IPS DF 6.9 (cell line): ENCODE measurements around the gene ZNF580.

Experiments
- DNase-seq: peaks from one replicate; pipeline ENCODE4 v3.0.0-alpha.2; 2013; ENCODE audit warnings: low read depth, low spot score
- H3K27ac ChIP-seq: one replicate; pipeline ENCODE4 v1.5.1; 2013; ENCODE audit warnings: low read length, control low read depth
- H3K27me3 ChIP-seq: 2 replicates; pipeline ENCODE4 v1.6.1; 2013; ENCODE audit warnings: mild to moderate bottlenecking, low read length; ENCODE audit not compliant: control insufficient read depth, insufficient read depth
- H3K36me3 ChIP-seq: 2 replicates; pipeline ENCODE4 v1.6.1; 2013; ENCODE audit warnings: low read length; ENCODE audit not compliant: control insufficient read depth, insufficient read depth
- H3K4me1 ChIP-seq: 2 replicates; pipeline ENCODE4 v1.6.1; 2013; ENCODE audit warnings: low read length; ENCODE audit not compliant: control insufficient read depth, insufficient read depth
- H3K4me3 ChIP-seq: 2 replicates; pipeline ENCODE4 v1.5.1; 2013; ENCODE audit warnings: mild to moderate bottlenecking, low read length
- H3K9me3 ChIP-seq: 2 replicates; pipeline ENCODE4 v1.6.1; 2013; ENCODE audit warnings: low read length, inconsistent platforms; ENCODE audit not compliant: control insufficient read depth, insufficient read depth
- WGBS: extraction: QIAGEN DNeasy Blood & Tissue Kit; methylation state at CpG from one replicate; pipeline ENCODE4 v1.1.7; 2013; ENCODE audit warnings: mixed read lengths, missing lambda C conversion rate; ENCODE audit not compliant: insufficient read length, insufficient coverage; 5-methylcytosine and 5-hydroxymethylcytosine counted together

The ZNF580 gene

DNA sequence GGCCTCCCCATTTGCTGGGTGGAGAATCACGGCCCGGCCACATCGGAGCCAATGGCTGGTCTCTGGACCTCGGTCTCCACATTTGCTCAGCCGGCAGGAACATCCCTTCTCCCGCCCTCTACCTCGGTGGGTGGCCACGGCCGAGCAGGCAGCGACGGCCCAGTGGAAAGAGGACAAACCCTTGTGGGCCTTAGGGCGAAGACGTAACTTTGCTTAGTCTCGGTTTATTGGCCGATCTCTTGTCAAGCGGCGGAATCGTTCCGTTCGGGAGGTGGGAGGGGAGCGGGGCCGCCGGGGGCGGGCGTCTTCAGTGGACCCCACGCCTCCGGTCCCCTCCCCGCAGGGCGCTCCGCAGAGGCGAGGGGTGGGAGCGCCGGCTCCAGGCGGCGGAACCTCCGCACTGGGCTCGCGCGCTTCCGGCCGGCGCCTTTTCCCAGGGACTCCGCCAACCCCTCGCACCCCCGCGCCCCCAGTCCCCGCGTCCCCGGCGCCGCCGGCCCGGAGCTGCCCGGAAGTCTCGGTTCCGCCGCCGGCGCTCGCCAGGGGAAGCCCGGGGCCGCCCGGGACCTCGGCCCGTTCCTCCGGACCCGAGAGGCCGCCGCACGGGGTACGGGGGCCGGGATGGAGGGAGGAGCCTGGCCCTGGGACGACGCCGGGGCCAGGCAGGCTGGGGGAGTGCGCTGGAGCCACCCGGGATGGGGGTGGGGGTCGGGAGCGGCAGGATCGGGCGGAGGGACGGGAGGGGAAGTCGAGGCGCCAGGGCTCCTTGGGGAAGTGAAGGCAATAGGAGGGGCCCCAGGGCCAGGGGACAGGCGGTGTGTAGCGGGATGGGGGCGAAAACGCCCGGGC, at the start of gene ZNF580:
Gene ZNF580 (plus strand): TSS at position 426 of the 849 bp plus-strand sequence. CDS start 1,507 bp downstream, outside the sequence.
- no peak within 1 kb of the TSS for H3K27ac ChIP-seq
- peak within 1 kb of the TSS; percentile 82; the same call in 1 of the 2 replicates for H3K4me3 ChIP-seq
- peaks cover 3% of the 10 kb centered on the region; the same call in 1 of the 2 replicates for H3K4me1 ChIP-seq
- no peaks in the 10 kb centered on the region for H3K27me3 ChIP-seq
- no CpG with 5 or more reads among the region's 89 CpGs for WGBS
- DNase-seq = no peak
- H3K9me3 ChIP-seq = no peaks in the 10 kb centered on the region
- peaks cover 8% of the 10 kb centered on the region for H3K36me3 ChIP-seq

DNA sequence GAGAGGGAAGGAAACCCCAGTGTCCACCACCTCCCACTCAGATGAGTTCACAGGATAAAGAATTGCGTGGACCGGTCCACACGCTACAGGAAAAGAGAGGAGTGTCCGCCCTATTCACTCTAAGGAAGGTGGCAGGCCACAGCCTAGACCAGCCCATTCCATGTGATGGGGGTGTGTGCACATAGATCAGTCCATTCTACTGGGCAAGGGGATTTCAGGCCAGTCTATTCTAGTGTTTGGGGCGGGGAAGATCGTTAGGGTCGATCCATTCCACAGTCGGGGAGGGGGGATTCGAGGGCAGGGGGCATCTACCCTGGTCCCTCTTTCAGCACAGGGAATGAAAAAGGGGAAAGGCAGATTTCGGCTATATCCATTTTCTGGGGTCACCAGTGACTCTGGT, 49.2 kb upstream of the ZNF580 start:
- 0 out of 2 replicates have a peak, but pooled peaks cover 5% of the 10 kb centered on the region for H3K4me1 ChIP-seq
- no peaks in the 10 kb centered on the region for H3K27me3 ChIP-seq
- H3K9me3 ChIP-seq = no peaks in the 10 kb centered on the region
- WGBS = no CpG with 5 or more reads among the region's 10 CpGs
- no peak for DNase-seq
- no peak overlapping the region for H3K27ac ChIP-seq
- no peak overlapping the region for H3K4me3 ChIP-seq
- no peaks in the 10 kb centered on the region; the same call in 1 of the 2 replicates for H3K36me3 ChIP-seq

GRCh38 chr19:55592391-55593090, 48.3 kb upstream of the ZNF580 start:
- WGBS = no CpG with 5 or more reads among the region's 73 CpGs
- H3K36me3 ChIP-seq = no peaks in the 10 kb centered on the region; the same call in 1 of the 2 replicates

GRCh38 chr19:55593096-55593772, 47.6 kb upstream of the ZNF580 start:
- H3K4me3 ChIP-seq = peak overlapping the region; percentile 13; the same call in 1 of the 2 replicates
- H3K27me3 ChIP-seq = no peaks in the 10 kb centered on the region
- no peak overlapping the region for H3K27ac ChIP-seq
- H3K4me1 ChIP-seq = peaks cover 5% of the 10 kb centered on the region; the same call in 1 of the 2 replicates
- WGBS = no CpG with 5 or more reads among the region's 68 CpGs
- no peak for DNase-seq
- no peaks in the 10 kb centered on the region; the same call in 1 of the 2 replicates for H3K36me3 ChIP-seq
- H3K9me3 ChIP-seq = no peaks in the 10 kb centered on the region

More at GRCh38 chr19:55592391-55593090, 48.3 kb upstream of the ZNF580 start:
- no peaks in the 10 kb centered on the region for H3K9me3 ChIP-seq
- peak overlapping the region; percentile 13; the same call in 1 of the 2 replicates for H3K4me3 ChIP-seq
- no peaks in the 10 kb centered on the region for H3K27me3 ChIP-seq
- no peak for DNase-seq
- peaks cover 5% of the 10 kb centered on the region; the same call in 1 of the 2 replicates for H3K4me1 ChIP-seq
- H3K27ac ChIP-seq = no peak overlapping the region

- peaks cover 4% of the 10 kb centered on the region for H3K4me1 ChIP-seq
- no peaks in the 10 kb centered on the region for H3K9me3 ChIP-seq
- no peaks in the 10 kb centered on the region; the same call in 1 of the 2 replicates for H3K36me3 ChIP-seq
- WGBS = no CpG with 5 or more reads among the region's 4 CpGs
- DNase-seq = no peak
- H3K4me3 ChIP-seq = no peak overlapping the region
- H3K27ac ChIP-seq = no peak overlapping the region
- H3K27me3 ChIP-seq = no peaks in the 10 kb centered on the region
These were observed 45.7 kb upstream of the ZNF580 start for GRCh38 chr19:55594996-55595545.

DNA sequence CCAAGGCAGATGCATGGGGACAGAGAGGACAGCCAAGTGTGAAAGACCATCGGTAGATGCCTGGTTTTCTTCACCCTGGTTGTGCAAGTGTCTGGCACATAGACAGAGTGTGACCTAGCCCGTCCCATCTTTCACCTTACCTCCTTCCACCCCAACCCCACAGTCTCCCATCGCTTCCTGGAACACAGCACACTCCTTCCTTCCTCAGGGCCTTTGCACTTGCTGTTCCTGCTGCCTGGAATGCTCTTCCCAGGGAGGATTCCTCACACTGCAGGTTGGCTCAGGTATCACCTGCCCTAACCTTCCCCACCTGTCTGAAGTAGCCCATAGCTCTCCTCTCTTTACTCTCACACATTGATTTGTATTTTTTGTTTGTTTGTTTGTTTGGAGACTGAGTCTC, 44.5 kb upstream of the ZNF580 start:
- Histone ChIP-seq H3K9me3 (no peaks in the 10 kb centered on the region), H3K36me3 (no peaks in the 10 kb centered on the region; the same call in 1 of the 2 replicates), H3K4me3 (no peak overlapping the region), H3K27me3 (no peaks in the 10 kb centered on the region), H3K27ac (no peak overlapping the region), H3K4me1 (peaks cover 2% of the 10 kb centered on the region)
- no peak for DNase-seq
- WGBS = no CpG with 5 or more reads among the region's 3 CpGs

- Histone ChIP-seq H3K4me1 (peaks cover under 1% of the 10 kb centered on the region), H3K4me3 (no peak overlapping the region), H3K36me3 (no peaks in the 10 kb centered on the region; the same call in 1 of the 2 replicates), H3K27me3 (no peaks in the 10 kb centered on the region), H3K27ac (no peak overlapping the region), H3K9me3 (no peaks in the 10 kb centered on the region)
- no CpG with 5 or more reads among the region's 30 CpGs for WGBS
- DNase-seq = no peak
These were observed 43.3 kb upstream of the ZNF580 start for GRCh38 chr19:55597501-55597921.

DNA sequence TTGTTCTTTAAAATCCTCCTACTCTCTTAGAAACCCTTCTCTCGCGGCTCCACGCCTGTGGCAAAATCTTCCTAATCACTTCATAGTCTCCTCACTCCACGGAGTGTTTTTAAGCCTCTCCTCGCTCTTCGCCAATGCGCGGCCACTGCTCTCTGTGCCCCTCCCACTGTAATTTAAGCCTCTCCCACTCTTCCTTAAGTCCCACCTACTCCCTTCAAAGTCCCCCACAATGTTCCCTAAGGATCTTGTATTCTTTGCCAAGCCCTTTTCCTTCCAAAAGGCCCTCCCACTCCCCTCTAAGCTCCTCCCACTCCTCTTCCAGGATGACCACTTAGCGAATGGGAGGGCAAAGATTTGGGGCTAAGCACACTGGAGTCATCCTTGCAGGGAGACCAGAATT, 42.8 kb upstream of the ZNF580 start:
- Histone ChIP-seq H3K27me3 (no peaks in the 10 kb centered on the region), H3K4me1 (no peaks in the 10 kb centered on the region; the same call in none of the 2 replicates), H3K36me3 (no peaks in the 10 kb centered on the region), H3K9me3 (no peaks in the 10 kb centered on the region), H3K4me3 (no peak overlapping the region), H3K27ac (no peak overlapping the region)
- DNase-seq = no peak
- WGBS = no CpG with 5 or more reads among the region's 9 CpGs

DNA sequence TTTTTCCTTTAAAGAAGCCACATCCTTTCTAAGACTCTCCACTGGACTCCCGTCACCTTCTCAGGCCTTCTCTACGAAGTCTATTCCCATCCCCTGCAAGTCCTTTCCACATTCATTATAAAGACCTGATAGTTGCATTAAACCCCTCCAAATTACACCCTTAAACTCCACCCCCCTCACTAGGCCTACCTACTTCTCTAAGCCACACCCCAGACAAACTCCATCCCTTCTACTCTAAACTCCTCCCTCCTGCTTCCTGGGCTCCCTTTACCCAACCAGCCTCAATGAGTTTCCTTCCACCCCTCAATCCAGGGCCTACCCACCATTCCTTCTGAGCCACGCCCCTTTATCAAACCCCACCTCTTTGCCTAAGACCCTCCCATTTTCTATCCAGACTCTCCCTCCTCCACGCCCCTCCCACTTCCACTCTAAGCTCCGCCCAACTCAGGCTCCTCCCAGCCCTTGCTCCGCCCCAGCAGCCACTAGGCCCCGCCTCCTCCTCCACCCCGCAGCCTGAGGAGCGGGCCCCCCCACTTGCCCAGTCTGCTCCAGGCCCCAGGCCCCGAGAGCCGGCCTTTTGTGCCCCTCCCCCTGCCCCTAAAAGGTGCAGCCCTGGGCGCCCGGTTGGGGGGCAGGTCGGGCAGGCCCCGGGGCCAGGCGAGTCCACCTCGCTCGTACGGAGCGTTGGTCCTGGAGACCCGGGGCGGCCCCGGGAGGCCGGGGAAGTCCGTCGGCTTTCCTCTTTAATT, 41.9 kb upstream of the ZNF580 start:
- Histone ChIP-seq H3K4me3 (peak overlapping the region; percentile 68; the same call in 1 of the 2 replicates), H3K4me1 (peaks cover 1% of the 10 kb centered on the region), H3K27ac (no peak overlapping the region), H3K9me3 (no peaks in the 10 kb centered on the region), H3K27me3 (no peaks in the 10 kb centered on the region), H3K36me3 (no peaks in the 10 kb centered on the region)
- DNase-seq = peak; percentile 94
- WGBS = no CpG with 5 or more reads among the region's 26 CpGs
